ENCODE data around the gene APOL5.

Gene APOL5

DNA sequence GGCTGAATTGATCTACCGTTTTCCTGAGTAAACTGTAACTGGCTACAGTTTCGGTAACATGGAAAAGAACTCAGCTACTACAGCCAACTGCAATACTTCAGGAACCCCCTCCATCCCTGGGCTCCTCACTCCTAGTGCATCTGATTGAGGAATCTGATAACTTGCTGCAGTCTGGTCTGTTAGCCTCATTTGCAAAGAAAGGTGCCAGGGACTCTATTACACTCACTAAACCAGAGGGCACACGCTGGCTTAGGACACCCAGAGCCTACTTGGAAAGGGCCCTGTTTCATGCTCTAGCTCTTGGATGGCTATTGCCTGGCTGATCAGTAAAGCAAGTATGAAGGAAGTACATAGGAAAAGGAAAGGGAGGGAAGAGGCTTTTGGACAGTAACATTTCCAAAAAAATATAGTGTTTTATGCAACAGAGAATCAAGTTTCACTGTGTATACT is 22.3 kb downstream of the APOL5 start:
- in situ Hi-C loops (cut with MboI; ENCODE audit: low sequenced_read_pairs): no loop called here

DNA sequence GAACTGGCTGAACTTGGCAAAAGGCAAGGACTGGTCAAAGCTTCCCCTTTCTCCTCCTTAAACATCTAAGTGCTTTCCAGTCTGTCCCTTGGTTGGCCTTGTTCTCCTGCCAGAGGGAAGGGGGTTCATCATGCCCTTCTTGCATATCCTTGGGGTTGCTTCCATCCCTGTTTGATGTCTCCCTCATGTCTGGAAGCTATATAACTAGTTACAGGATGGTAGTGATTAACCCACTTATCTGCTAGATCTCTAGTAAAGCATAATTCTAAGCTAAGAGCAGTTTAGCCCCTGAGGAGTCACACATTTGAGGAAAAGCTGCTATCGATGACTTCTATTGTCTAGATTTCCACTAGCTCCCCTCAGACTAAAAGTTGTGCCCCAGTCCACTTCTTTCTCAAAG is 22.9 kb downstream of the APOL5 start:
- in situ Hi-C loops (cut with MboI; ENCODE audit: low sequenced_read_pairs): no loop called here

DNA sequence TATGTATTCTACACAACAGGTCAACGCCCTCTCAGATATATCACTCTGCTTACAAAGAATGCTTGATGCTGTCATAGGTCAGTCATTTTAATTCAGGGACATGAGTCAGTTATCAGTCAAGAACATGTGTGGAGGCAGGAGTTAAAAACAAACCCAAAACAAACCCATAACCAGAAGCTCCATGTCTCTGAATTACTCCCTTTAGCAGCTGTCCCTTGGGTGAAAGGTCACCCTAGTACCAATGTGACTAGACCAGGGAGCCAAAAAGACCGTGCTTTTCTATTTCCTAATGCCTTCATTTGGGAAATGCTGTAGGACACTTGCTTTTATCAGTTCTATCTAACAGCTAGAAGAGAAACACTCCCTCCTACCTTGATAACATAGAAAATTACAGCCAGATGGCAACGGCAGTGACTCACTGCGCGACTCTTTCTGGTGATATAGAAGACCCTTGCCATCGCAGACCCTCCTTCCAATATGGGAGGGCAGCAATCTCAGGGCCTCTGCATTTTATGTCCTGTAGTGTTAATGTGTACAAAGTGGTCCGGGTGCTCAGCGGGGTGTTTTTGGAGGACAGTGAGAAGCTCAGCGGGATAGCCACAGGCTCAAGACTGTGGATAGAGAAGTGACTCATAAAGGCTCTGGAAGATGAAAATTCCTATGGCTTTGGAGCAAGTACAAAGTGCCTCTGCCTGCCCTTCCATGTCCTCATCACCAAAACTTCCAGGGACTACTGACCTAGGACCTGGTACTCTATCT is 24.8 kb downstream of the APOL5 start:
- in situ Hi-C loops (cut with MboI; ENCODE audit: low sequenced_read_pairs): no loop called here

DNA sequence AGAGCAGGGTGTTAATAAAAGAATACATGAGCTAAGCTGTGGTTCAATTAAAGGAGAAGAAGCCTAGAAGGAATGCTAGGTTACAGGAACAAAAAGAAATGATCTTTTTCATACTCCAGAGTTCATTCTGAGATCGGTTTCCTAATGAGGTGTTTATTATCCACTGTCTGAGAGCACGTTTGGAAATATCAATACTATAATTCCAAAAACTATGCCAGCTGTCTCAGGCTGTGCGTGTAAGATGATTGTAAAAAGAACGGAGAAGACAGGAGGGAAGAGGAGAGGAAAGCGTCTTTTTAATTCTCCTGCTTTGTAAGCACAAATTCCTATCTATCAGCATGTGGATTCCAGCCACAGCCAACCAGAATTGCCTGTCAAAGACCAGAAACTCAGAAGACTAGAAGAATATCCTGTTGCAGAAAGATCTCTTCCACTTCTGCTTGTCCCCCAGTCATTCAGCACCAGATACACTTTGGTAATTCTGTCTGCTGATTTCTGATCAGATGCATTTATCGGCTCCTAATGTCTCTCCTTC is 25.7 kb downstream of the APOL5 start:
- in situ Hi-C loops (cut with MboI; ENCODE audit: low sequenced_read_pairs): no loop called here

DNA sequence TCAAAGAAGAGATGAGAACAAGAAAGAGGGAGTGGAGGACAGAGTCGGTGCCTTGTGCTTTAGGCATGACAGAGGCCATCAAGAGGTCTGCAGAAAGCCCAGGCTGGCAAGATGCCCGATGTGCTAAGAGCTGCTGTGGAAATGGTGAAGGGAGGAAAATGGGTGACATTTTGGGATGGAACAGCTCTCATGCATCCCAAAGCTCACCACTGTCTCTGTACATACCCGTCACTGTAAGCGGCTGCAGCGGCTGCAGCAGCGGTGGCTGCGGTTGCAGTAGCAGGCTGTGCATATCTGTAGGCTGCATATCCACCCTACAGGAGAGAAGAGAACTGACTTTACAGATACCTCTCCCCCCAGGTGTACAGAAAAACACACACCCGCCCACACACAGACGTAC is 28.6 kb downstream of the APOL5 start:
- in situ Hi-C loops (cut with MboI; ENCODE audit: low sequenced_read_pairs): no loop called here

DNA sequence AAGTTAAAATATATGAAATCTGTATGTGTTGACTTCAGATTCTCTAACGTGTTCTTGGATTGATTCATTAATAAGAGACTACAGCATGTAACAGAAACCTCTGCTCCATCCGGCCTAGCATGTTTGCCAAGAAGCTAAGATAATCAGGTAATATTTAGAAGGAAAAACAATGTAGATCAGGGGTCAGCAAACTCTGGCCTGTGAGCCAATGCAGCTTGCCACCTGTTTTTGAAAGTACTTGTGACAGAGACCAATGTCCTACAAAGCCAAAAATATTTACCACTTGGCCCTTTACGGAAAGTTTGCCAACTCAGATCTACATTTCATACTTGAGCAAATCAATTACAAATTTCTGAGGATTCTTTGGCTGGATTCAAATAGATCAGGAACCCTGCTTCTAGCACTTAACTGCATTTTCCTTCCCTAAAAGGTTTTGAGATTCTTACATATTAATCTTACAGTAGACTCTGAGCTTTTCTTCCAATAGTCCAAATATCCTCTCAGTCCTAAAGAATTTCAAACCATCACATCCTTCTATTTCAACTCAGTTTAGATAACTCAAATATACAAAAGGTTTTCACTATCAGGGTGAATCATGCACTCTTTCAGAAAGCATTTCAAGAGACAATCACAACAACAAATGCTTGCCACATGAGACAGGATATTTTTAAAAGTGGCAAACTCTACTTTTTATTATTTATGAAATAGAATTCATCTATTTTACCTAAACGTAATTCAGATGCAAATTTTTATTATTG is 29.5 kb downstream of the APOL5 start:
- in situ Hi-C loops (cut with MboI; ENCODE audit: low sequenced_read_pairs): no loop called here

DNA sequence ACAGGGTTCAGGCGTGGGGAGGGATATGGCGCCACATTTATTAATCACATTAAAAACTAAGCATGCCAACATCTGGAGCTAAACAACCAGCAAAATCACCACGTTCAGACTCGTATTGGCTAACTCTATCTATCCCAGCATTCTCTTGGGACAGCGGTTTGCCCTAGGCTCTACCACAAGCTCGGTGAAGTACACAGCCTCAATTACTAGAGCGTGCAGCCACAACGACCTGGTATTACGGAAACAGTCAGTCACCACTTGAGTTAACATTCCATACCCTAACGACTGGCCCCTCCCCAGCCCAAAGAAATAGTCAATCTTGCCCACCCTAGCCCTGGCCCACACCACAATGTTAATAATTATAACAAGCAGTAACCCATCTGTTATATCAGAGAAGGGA is 32.1 kb downstream of the APOL5 start:
- in situ Hi-C loops (cut with MboI; ENCODE audit: low sequenced_read_pairs): no loop called here

DNA sequence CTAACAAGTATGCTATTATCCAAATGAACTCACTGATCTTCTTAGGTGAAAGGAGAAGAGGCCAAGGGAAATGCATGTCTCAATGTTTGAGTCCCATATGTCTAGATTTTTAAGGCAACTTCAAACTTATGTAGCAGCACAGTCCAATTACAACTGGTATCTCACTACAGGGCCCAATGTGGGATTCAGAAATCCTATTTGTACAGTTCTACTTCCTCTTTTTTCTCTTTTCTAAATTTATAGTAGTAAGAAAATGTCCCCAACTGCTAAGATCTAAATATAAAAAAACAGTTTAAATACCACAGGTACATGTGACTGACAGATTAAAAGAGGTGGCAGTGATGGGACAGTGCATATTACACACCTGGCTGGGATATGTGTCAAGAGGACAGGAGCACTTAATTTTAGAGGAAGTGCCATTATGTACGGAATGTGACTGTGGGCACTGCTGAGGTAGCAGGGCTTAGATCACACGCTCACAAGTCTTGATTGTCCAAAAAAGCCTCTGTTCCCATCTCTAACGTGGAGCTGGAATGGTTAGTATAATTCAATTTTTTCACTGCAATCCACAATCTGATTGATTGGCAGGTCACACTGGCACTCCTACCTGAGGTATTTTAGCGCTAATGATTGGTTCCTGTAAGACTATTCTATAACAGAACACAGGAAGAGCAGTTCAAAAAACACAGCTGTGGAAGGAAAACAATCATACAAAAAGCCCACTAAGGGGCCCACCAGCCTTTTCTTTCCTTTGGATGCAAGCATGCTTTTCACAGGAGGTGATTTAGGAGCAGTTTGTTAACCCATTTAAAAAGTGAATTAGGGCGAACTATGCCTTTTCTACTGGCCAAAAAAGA is 34.6 kb downstream of the APOL5 start:
- in situ Hi-C loops (cut with MboI; ENCODE audit: low sequenced_read_pairs): no loop called here

DNA sequence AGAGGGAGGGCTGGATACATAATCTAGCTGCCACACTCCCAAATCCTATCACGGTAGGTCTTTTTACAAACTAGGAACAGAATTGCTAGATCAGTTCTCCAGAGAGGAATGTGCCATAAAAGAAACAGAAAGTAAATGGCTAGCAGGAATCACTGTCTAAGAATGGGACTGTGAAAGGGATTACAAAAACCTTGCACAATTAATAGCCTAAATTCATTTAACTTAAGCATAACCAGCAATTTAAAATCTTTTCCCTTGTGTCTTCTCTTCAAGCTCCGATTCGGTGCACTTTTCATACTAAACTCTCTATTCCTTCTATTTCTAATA is 35.2 kb downstream of the APOL5 start:
- in situ Hi-C loops (cut with MboI; ENCODE audit: low sequenced_read_pairs): no loop called here

DNA sequence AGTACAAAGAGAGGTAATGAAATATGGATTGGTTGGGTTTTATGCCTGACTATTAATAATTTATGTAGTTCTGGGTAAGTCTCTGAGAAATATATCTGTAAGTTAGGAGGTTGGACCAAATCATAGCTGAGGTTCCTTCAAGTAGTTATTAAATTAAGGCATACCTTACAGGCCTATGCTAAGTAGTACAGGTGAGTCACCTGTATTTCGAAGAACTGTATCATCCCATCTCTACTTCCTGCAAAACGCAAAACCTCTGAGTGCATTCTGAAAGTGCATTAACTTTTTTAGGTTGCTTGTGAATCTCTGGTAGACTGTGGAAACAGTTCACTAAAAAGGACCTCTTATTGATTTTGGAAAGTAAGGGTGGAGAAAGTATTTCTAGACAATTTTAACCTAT is 37.1 kb downstream of the APOL5 start:
- in situ Hi-C loops (cut with MboI; ENCODE audit: low sequenced_read_pairs): no loop called here

DNA sequence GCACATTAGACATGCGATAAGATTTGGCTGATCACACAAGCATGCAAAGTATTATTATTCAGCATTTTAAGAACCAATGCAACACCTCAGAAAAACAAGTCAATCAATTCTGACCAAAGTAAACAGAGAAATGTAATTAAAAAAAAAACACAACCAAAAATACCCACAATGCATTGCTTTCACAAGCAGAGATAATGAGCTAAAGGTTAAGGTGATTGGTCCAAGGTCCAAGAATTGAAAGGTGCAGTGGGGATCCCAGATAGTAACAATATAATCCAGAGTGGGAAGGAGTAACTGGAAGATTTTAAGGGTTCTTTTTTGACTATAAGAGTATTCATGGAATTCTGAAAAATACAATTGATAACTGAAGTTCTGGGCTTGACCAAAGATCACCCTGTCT is 39.0 kb downstream of the APOL5 start:
- in situ Hi-C loops (cut with MboI; ENCODE audit: low sequenced_read_pairs): no loop called here

DNA sequence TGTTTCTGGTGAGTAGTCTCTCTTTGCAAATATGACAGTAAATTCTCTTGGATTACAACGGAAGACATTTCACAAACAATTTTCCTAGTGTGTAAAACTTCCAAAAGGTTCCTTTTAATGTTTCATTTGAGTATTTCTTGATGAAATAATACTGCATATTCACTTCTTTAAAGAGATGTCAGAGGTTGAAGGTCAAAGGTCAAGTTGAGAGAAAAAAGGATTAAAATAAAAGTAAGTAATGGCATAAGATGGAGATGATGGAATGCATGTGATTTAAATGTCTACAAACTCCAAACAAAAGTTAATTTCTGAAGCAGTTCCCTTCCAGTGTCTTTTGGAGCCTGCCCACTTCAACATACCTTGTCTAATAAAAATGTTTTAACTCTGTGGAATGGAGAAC is 40.7 kb downstream of the APOL5 start:
- in situ Hi-C loops (cut with MboI; ENCODE audit: low sequenced_read_pairs): no loop called here

DNA sequence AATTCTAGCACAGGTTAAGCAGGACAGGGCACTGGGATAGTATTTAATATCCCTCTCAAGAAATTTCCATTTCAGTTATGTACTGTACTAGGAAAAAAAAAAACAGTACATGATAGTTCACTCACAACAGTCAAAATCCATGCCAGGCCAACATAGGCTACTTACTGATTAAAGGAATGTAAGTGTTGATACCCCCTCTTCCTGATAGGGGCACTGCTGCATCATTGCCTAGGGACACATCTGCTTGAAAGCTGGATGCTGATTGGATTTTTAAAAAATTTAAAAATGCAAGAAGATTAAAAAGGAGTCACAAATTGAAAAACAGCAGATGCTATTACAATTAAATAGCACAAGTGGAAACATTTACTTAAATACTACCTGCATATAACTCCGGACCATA is 43.4 kb downstream of the APOL5 start:
- in situ Hi-C loops (cut with MboI; ENCODE audit: low sequenced_read_pairs): no loop called here

DNA sequence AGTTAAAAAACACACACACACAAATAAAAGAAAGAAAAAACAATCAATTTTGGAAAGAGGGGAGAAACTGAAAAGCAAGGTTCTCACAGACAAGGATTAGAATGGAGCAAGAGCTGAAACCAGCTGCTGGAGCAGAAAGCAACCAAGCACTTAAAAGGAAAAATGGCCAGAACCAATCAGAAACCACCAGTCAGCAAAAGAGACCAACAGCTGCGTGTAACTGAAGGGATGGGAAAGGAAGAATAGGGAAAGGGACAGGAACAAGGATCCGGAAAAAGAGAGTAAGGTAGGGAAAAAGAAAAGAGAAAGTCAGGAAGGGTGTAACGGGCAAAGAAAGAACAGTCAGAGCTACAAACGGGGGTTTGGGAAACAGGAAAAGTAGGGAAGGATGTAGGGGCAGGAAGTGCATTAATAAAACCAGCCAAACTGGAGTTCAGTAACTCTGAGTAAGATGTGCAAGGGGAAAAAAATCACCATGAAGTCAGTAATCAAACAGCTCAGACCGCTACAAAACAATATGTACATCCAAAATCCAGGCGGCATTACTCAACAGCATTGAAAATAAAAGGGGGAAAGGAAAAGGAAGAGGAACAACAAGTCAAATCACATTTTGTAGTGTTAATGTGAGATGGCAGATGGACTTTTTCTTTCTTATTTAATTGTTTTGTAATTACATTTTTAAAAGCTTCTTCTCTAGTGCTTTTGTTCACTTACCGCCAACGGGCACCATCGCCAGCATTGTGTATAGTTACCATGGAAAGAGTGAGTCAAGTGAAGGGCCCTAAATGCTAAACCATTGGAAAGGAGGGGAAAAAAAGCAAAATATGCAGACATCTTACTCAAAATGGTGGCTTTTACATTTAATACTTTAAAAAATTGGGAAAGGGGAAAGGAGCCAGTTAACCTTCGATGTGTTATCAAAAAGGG is 49.2 kb downstream of the APOL5 start:
- in situ Hi-C loops (cut with MboI; ENCODE audit: low sequenced_read_pairs): no loop called here

DNA sequence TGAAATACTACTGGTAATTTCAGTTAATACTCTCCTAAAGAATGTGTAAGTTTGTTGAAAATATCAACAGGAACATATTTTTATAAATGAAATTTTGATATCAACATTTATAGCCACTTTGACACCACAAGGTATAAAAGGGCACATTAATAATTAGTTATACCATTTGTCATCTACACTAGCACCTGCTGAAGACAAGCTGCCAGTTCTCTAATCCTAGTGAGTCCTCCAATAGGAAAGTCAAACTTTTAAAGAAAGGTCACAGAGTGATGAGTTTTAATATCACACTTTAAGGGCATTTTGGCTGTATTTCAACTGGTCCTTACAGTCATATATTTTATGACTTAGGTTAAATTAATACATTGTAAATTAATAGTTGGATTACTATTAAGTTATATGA is 52.3 kb downstream of the APOL5 start:
- in situ Hi-C loops (cut with MboI; ENCODE audit: low sequenced_read_pairs): no loop called here

DNA sequence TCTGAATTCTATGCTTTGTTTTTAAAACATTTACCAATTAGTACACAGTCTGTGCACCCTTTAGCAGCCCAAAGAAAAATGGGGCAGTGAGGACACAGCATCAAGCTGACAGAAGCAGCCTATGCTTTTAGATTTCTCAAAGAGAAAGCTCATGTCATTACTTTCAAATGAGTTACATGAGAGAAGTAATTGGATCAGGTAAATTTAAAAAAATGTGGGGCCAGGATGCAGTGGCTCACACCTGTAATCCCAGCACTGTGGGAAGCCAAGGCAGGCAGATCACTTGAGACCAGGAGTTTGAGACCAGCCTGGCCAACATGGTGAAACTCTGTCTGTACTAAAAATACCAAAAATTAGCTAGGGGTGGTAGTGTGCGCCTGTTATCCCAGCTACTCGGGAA is 57.7 kb downstream of the APOL5 start:
- in situ Hi-C loops (cut with MboI; ENCODE audit: low sequenced_read_pairs): no loop called here

DNA sequence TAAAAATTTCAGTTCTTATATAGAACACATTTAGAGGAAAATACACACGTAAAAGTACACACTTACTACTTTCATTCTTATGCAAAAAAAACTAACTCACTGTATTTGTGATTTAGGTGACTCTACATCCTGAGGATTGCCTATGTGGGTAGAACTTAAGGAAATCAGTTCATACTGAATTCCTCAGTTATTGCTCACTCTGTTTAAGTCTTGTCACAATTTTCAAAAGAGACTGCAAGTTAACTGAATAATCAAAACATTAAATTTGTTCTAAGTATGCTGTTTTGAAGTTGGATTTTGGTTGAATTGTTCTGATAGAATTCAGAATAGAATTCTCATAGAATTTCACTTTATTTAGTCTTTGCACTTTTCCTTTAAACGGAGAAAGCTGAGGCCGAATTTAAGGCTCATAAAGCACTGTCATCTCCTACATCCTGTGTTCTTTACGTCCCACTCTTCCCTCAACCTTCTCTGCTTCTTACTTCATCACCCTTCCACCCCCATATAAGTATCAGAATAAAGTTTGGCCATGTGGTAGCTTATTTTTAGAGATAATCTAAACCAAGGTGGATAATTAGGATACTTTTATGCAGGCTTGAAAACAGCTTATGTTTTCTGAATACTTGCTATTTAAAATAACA is 59.8 kb downstream of the APOL5 start:
- in situ Hi-C loops (cut with MboI; ENCODE audit: low sequenced_read_pairs): no loop called here

Measured in hTERT RPE-1 (cell line).